MCF 10A (cell line): ENCODE data around the gene FOXP3. TPM values are rescaled to one million over a fixed set of nuclear protein-coding genes. Genes with fewer than 3 reads are reported as not detected.

ENCODE experiments used
- BruUV-seq: library from RNA; stranded (reverse); fragments of 400-500 nt; replicated peaks from 2 replicates; lab custom pipeline; 2021; lab: Mats Ljungman, UMichigan
- CTCF ChIA-PET: fragments of 300-600 bp; sonication (Branson Sonifier 250); formaldehyde crosslinking; extraction: SDS; loops from one replicate; lab custom pipeline; 2021; ENCODE audit warnings: antibody characterized with exemption, inconsistent platforms; lab: Yijun Ruan, JAX
- POLR2A ChIA-PET: fragments of 300-600, 350-650 bp; sonication (Branson Sonifier 250); formaldehyde crosslinking; extraction: SDS; loops from one replicate; lab custom pipeline; 2020; ENCODE audit warnings: antibody characterized with exemption, inconsistent platforms; lab: Yijun Ruan, JAX
- DNase-seq: peaks from one replicate; pipeline ENCODE4 v3.0.0-alpha.2; 2018; ENCODE audit not compliant: unreplicated experiment
- H3K27ac Mint-ChIP-seq: one replicate; pipeline ENCODE4 v1.8.0; 2022; ENCODE audit warnings: mild to moderate bottlenecking, low read depth, mixed read lengths; ENCODE audit not compliant: unreplicated experiment
- H3K27me3 Mint-ChIP-seq: one replicate; pipeline ENCODE4 v1.8.0; 2022; ENCODE audit warnings: mixed read lengths; ENCODE audit not compliant: insufficient read depth, unreplicated experiment
- H3K36me3 Mint-ChIP-seq: one replicate; pipeline ENCODE4 v1.8.0; 2022; ENCODE audit warnings: mild to moderate bottlenecking, moderate library complexity, mixed read lengths; ENCODE audit not compliant: insufficient read depth, unreplicated experiment
- H3K4me1 Mint-ChIP-seq: one replicate; pipeline ENCODE4 v1.8.0; 2022; ENCODE audit warnings: mixed read lengths; ENCODE audit not compliant: insufficient read depth, unreplicated experiment
- H3K4me3 Mint-ChIP-seq: one replicate; pipeline ENCODE4 v1.8.0; 2022; ENCODE audit warnings: mild to moderate bottlenecking, moderate library complexity, mixed read lengths; ENCODE audit not compliant: unreplicated experiment
- H3K9me3 Mint-ChIP-seq: one replicate; pipeline ENCODE4 v1.8.0; 2022; ENCODE audit warnings: mixed read lengths; ENCODE audit not compliant: unreplicated experiment
- CTCF ChIP-seq: fragments of 200-600 bp; IDR thresholded peaks from one replicate; pipeline ENCODE4 v1.8.0; 2022; ENCODE audit warnings: antibody characterized with exemption, mild to moderate bottlenecking; ENCODE audit not compliant: unreplicated experiment
- intact Hi-C: fragments of 100-400 bp; cut with micrococcal nuclease; formaldehyde crosslinking; loops from 2 replicates; pipeline ENCODE4 v1.14.1; 2022
- total RNA-seq: library from RNA; stranded (reverse); gene quantifications from 2 replicates; pipeline ENCODE4 v1.2.3, GENCODE V29; 2022

FOXP3 gene
- total RNA-seq, 1 experiment from 2014 or later: 0.26 TPM

- H3K4me3 Mint-ChIP-seq: no peak overlapping the region
- ChIA-PET CTCF (interaction anchor here (0.6 kb wide), 1 partner anchor 101 kb away, joined by 5 read pairs; no protein-coding TSS in a partner anchor), POLR2A (interaction anchor here (0.7 kb wide), 1 partner anchor 14 kb away, joined by 3 read pairs; no protein-coding TSS in a partner anchor)
- no peak for DNase-seq
- H3K9me3 Mint-ChIP-seq: peaks cover 26% of the 10 kb centered on the region
- TF ChIP-seq CTCF: no peak
- no peak overlapping the region for H3K27ac Mint-ChIP-seq
- no peaks in the 10 kb centered on the region for H3K36me3 Mint-ChIP-seq
- BruUV-seq: no TSS peak
- intact Hi-C loops: no loop called here
- no peaks in the 10 kb centered on the region for H3K27me3 Mint-ChIP-seq
- H3K4me1 Mint-ChIP-seq: peaks cover 4% of the 10 kb centered on the region
Measured at GRCh38 chrX:49263631-49264030, 879 bp downstream of the FOXP3 start.

- H3K9me3 Mint-ChIP-seq: peaks cover 19% of the 10 kb centered on the region
Measured at GRCh38 chrX:49262603-49263002, 1.9 kb downstream of the FOXP3 start.

GRCh38 chrX:49260221-49260985 is 4.1 kb downstream of the FOXP3 start:
- ChIA-PET CTCF (no interaction called here), POLR2A (interaction anchor here (1.1 kb wide), 1 partner anchor 11 kb away, joined by 3 read pairs; no protein-coding TSS in a partner anchor)
- intact Hi-C loops: no loop called here
- TF ChIP-seq CTCF: no peak
- Mint-ChIP-seq H3K4me3 (no peak overlapping the region), H3K4me1 (no peaks in the 10 kb centered on the region), H3K9me3 (peaks cover 19% of the 10 kb centered on the region), H3K27ac (no peak overlapping the region), H3K36me3 (no peaks in the 10 kb centered on the region), H3K27me3 (no peaks in the 10 kb centered on the region)
- no TSS peak for BruUV-seq
- no peak for DNase-seq

More at GRCh38 chrX:49262603-49263002, 1.9 kb downstream of the FOXP3 start:
- Mint-ChIP-seq H3K36me3 (no peaks in the 10 kb centered on the region), H3K27ac (no peak overlapping the region), H3K4me1 (no peaks in the 10 kb centered on the region), H3K27me3 (no peaks in the 10 kb centered on the region), H3K4me3 (no peak overlapping the region)
- ChIA-PET CTCF (no interaction called here), POLR2A (interaction anchor here (0.7 kb wide), 1 partner anchor 614 kb away, joined by 3 read pairs; no protein-coding TSS in a partner anchor)
- intact Hi-C loops: no loop called here
- BruUV-seq: no TSS peak
- TF ChIP-seq CTCF: no peak
- no peak for DNase-seq

- Mint-ChIP-seq H3K4me1 (no peaks in the 10 kb centered on the region), H3K27me3 (no peaks in the 10 kb centered on the region), H3K36me3 (no peaks in the 10 kb centered on the region), H3K4me3 (no peak overlapping the region), H3K9me3 (peaks cover 13% of the 10 kb centered on the region), H3K27ac (no peak overlapping the region)
- no peak for TF ChIP-seq CTCF
- BruUV-seq: no TSS peak
- intact Hi-C loops: no loop called here
- CTCF ChIA-PET: no interaction called here
- POLR2A ChIA-PET: interaction anchor here (1.1 to 1.4 kb wide), 2 partner anchors 9 to 10 kb away, joined by 3 to 4 read pairs; partner anchors contain the start of gene PPP1R3F
- DNase-seq: no peak
Measured at GRCh38 chrX:49258749-49259124, 5.8 kb downstream of the FOXP3 start.
